HUES48 (cell line): Measurements from ENCODE around the gene SPPL3.
"Not testable (repeated sequence)": the region's sequence is repeated elsewhere in the genome, so short reads cannot be mapped to it uniquely, and the experiment has no call there.

Experiments used
- H3K27ac ChIP-seq: one replicate; pipeline ENCODE4 v1.7.0; 2013; ENCODE audit warnings: low read depth, low read length, inconsistent platforms
- H3K27me3 ChIP-seq: 2 replicates; pipeline ENCODE4 v1.6.1; 2013; ENCODE audit warnings: mild to moderate bottlenecking, low read length; ENCODE audit not compliant: control insufficient read depth, insufficient read depth
- H3K36me3 ChIP-seq: 2 replicates; pipeline ENCODE4 v1.6.1; 2013; ENCODE audit warnings: low read length; ENCODE audit not compliant: control insufficient read depth, insufficient read depth
- H3K4me1 ChIP-seq: 2 replicates; pipeline ENCODE4 v1.6.1; 2013; ENCODE audit warnings: mild to moderate bottlenecking, low read length; ENCODE audit not compliant: control insufficient read depth, insufficient read depth
- H3K4me3 ChIP-seq: 2 replicates; pipeline ENCODE4 v1.5.1; 2013; ENCODE audit warnings: mild to moderate bottlenecking, low read depth, low read length
- H3K9ac ChIP-seq: 2 replicates; pipeline ENCODE4 v1.6.1; 2013; ENCODE audit warnings: mild to moderate bottlenecking, low read depth, low read length, moderate library complexity
- H3K9me3 ChIP-seq: 2 replicates; pipeline ENCODE4 v1.6.1; 2013; ENCODE audit warnings: low read length; ENCODE audit not compliant: control insufficient read depth, insufficient read depth

SPPL3 gene

GRCh38 chr12:120844297-120844696, 59.9 kb downstream of the SPPL3 start:
- Histone ChIP-seq H3K4me1 (peaks cover 1% of the 10 kb centered on the region), H3K27ac (no peak overlapping the region), H3K9me3 (no peaks in the 10 kb centered on the region), H3K36me3 (no peaks in the 10 kb centered on the region), H3K9ac (no peak overlapping the region), H3K27me3 (no peaks in the 10 kb centered on the region), H3K4me3 (no peak overlapping the region)

DNA sequence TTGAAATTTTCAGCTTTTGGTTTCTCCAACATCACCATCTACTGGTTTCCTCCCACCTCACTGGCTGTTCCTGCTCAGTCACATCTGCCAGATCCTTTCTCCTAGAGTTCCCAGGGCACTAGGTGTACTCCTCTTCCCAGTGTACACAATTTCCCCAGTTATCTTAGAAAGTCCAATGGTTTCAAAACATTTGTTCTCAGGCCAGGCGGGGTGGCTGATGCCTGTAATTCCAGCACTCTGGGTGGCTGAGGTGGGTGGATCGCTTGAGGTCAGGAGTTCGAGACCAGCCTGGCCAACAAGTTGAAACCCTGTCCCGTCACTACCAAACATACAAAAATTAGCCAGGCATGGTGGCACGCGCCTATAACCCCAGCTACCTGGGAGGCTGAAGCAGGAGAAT, 60.7 kb downstream of the SPPL3 start:
- H3K4me1 ChIP-seq: no peaks in the 10 kb centered on the region
- no peaks in the 10 kb centered on the region for H3K27me3 ChIP-seq
- no peaks in the 10 kb centered on the region for H3K9me3 ChIP-seq
- no peak overlapping the region for H3K4me3 ChIP-seq
- H3K27ac ChIP-seq: no peak overlapping the region
- H3K36me3 ChIP-seq: no peaks in the 10 kb centered on the region
- H3K9ac ChIP-seq: no peak overlapping the region

GRCh38 chr12:120842595-120842994, 61.6 kb downstream of the SPPL3 start:
- H3K4me1 ChIP-seq: no peaks in the 10 kb centered on the region
- no peak overlapping the region for H3K9ac ChIP-seq
- no peaks in the 10 kb centered on the region for H3K27me3 ChIP-seq
- H3K4me3 ChIP-seq: no peak overlapping the region
- H3K36me3 ChIP-seq: no peaks in the 10 kb centered on the region
- no peaks in the 10 kb centered on the region for H3K9me3 ChIP-seq
- no peak overlapping the region for H3K27ac ChIP-seq

DNA sequence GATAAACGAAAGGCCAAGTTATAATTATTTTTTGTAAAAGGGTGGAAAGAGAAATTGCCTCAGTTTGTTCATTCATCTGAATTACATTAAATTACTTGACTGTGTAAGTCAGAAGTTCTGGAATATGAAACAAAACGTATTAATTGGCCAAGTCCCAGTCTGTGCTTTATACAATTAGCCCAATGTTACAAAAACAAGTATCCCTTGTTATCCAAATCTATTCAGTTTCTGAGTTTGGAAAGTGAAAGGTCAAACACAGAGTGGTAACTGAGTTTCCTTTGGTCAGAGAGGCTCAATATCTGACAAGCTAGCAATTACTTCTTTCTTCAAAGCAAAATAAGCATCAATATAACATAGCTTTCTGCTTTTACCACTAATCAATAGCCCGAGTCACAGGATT, 62.6 kb downstream of the SPPL3 start:
- no peak overlapping the region for H3K4me3 ChIP-seq
- H3K36me3 ChIP-seq: no peaks in the 10 kb centered on the region
- peaks cover 2% of the 10 kb centered on the region; the same call in 1 of the 2 replicates for H3K4me1 ChIP-seq
- H3K27me3 ChIP-seq: no peaks in the 10 kb centered on the region
- no peak overlapping the region for H3K9ac ChIP-seq
- H3K27ac ChIP-seq: no peak overlapping the region
- H3K9me3 ChIP-seq: no peaks in the 10 kb centered on the region

DNA sequence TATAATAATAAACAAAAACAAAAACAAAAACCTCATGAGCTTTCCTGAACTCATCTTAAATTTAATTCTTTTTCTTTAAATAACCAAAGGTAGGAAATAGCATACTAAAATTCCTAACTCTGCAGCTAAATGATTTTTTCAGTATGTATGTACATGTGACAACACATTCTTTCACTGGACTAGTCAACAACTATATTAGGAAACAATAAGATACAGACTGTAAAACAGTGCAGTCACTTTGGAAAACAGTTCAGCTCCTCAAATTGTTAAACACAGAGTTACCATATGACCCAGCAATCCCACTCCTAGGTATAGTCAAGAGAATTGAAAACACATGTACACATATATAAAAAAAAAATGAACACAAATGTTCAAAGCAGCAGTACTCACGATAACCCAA, 64.7 kb downstream of the SPPL3 start:
- Histone ChIP-seq H3K9me3 (no peaks in the 10 kb centered on the region), H3K27me3 (no peaks in the 10 kb centered on the region), H3K27ac (no peak overlapping the region), H3K36me3 (no peaks in the 10 kb centered on the region), H3K9ac (no peak overlapping the region), H3K4me3 (no peak overlapping the region), H3K4me1 (peaks cover 9% of the 10 kb centered on the region; the same call in 1 of the 2 replicates)

- not testable (repeated sequence) for H3K36me3 ChIP-seq, H3K4me3 ChIP-seq, H3K9ac ChIP-seq, H3K27ac ChIP-seq, H3K27me3 ChIP-seq, H3K9me3 ChIP-seq, H3K4me1 ChIP-seq
Observed at GRCh38 chr12:120838629-120839383, 65.4 kb downstream of the SPPL3 start.

DNA sequence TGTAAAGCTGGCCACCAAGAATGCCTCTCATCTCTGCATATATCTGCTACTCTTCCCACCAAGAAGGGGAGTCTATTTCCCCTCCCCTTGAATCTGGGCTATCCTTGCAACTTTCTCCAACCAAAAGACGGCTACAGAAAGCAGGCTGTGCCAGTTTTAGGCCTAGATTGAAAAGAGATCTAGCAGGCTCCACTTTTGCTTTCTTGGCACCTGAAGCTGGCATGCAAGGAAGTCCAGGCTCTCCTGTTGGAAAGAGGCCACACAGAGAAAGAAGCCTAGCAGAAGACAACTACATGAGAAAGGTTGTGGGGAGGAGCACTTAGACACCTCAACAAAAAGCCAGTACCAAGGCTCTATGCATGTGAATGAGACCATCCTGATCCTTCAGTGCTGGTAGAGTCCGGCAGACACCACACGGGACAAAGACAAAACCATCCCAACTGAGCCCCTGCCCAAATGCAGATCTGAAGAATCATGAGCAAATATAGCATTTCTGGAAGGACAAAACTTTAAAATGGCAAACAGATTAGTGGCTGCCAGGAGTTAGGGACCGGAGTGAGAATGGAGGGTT, 68.0 kb downstream of the SPPL3 start:
- H3K36me3 ChIP-seq: no peaks in the 10 kb centered on the region
- H3K9ac ChIP-seq: no peak overlapping the region
- no peak overlapping the region for H3K27ac ChIP-seq
- no peak overlapping the region for H3K4me3 ChIP-seq
- no peaks in the 10 kb centered on the region for H3K9me3 ChIP-seq
- H3K27me3 ChIP-seq: no peaks in the 10 kb centered on the region
- peaks cover 16% of the 10 kb centered on the region; the same call in 1 of the 2 replicates for H3K4me1 ChIP-seq

GRCh38 chr12:120835657-120836056, 68.5 kb downstream of the SPPL3 start:
- Histone ChIP-seq H3K27ac (no peak overlapping the region), H3K9me3 (no peaks in the 10 kb centered on the region), H3K4me3 (no peak overlapping the region), H3K9ac (no peak overlapping the region), H3K36me3 (no peaks in the 10 kb centered on the region), H3K27me3 (no peaks in the 10 kb centered on the region), H3K4me1 (peaks cover 16% of the 10 kb centered on the region; the same call in 1 of the 2 replicates)

DNA sequence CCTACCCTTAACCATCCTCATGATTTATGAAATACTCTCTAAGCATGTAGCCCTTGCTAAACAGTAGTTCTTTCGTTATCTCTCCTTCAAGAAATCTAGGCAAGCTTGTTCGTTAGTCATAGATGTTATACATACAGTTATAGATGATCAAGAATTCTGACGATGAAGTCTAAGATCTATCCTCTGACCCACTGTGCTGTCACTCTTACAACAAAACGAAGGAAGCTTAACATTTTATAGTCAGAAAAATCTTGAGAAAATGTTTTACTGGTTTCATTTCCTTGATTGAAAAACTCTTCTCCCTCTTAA, 68.9 kb downstream of the SPPL3 start:
- no peaks in the 10 kb centered on the region for H3K9me3 ChIP-seq
- H3K4me1 ChIP-seq: peaks cover 16% of the 10 kb centered on the region; the same call in 1 of the 2 replicates
- H3K36me3 ChIP-seq: no peaks in the 10 kb centered on the region
- no peak overlapping the region for H3K27ac ChIP-seq
- H3K4me3 ChIP-seq: no peak overlapping the region
- H3K9ac ChIP-seq: no peak overlapping the region
- no peaks in the 10 kb centered on the region for H3K27me3 ChIP-seq

DNA sequence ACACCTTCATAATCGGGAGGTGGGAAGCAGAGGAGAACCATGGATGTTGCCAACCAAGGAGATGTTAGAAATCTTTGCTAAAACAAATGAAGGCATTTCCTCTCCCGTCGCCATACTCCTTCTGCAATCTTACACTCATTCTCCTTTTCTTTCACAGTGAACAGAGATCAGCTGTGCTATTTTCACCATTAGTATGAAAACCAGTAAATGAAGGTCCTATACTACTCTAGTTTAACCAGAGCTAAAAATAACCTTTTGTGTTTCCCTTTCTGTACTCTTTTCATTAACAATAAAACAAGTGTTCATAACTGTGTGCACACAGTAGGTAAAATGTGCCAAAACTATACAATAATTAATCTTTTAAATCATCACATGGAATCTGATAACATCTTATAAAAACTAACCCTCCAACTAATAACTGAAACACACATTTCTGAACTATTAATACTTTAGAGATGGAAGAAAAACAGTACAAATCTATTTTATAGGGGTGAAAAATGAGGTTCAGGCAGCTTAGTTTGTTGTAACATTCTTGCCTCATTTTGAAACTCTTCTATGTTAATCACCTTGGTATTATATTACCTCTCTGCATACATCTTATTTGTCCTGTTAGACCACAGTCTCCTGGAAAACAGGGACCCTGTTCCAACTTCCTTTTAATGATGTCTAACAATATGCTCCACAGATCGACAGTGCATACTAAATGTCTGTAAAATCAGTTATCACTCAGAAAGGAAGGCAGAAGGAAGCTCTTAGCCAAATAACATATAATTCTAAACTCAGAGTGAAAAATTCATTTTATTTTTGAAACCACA, 69.5 kb downstream of the SPPL3 start:
- Histone ChIP-seq H3K27me3 (no peaks in the 10 kb centered on the region), H3K36me3 (no peaks in the 10 kb centered on the region), H3K4me1 (peaks cover 16% of the 10 kb centered on the region; the same call in 1 of the 2 replicates), H3K4me3 (no peak overlapping the region), H3K27ac (no peak overlapping the region), H3K9ac (no peak overlapping the region), H3K9me3 (no peaks in the 10 kb centered on the region)

- no peak overlapping the region for H3K4me3 ChIP-seq
- peaks cover 16% of the 10 kb centered on the region; the same call in 1 of the 2 replicates for H3K4me1 ChIP-seq
Observed at GRCh38 chr12:120833849-120834248, 70.3 kb downstream of the SPPL3 start.

More at GRCh38 chr12:120833849-120834248, 70.3 kb downstream of the SPPL3 start:
- H3K27me3 ChIP-seq: no peaks in the 10 kb centered on the region
- no peaks in the 10 kb centered on the region for H3K9me3 ChIP-seq
- H3K9ac ChIP-seq: no peak overlapping the region
- H3K27ac ChIP-seq: no peak overlapping the region
- no peaks in the 10 kb centered on the region for H3K36me3 ChIP-seq
